ENCODE data around the gene CUEDC1.

The CUEDC1 gene

DNA sequence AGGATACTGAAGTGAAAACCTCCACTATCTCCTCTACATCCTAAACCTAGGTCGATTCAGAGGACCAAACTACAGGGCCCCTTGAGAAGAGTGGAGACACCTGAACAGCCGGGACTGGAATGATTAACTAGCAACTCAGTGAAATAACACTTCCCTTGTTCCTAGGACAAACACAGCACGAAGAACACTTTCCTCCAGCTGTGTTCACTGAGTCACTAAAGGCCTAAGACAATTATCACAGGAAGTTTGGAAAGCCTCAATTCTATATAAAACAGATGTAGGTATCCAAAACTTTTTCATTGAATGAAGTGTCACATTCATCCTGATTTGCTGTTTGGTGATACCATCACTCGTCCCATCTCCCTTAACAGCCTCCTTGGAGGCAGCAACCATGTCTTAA, 15.5 kb upstream of the CUEDC1 start:
- H4K20me1 ChIP-seq (ENCODE audit: insufficient read depth, low read length), result 0 out of 2 replicates have a peak, but pooled peaks cover 4% of the 10 kb centered on the region

DNA sequence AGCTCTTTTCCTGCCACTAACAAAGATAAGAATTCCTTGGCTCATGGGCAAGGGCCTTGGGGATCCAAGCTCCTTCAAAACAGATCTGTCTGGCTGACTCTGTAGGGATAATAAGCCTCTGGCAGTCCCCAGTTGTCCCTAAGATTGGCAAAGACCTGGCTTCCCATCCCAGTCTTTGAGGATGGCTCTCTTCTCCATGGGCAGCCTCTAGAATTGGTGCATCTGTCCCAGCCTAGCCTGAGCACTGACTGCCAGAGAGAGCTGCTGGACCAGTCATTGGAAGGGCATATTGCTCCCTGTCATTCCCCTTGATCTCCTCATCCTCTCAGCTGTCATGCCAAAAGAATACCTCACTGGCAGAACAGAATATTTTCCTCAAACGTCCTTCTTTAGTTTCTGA, 13.2 kb upstream of the CUEDC1 start:
- no peaks in the 10 kb centered on the region for H4K20me1 ChIP-seq (ENCODE audit: insufficient read depth, low read length)
- H3K9ac ChIP-seq (ENCODE audit: low read length), result no peak overlapping the region
- no peak overlapping the region for H3K4me2 ChIP-seq (ENCODE audit: low read length)
- no peak overlapping the region for H3K4me3 ChIP-seq (ENCODE audit: low read length)
- no peaks in the 10 kb centered on the region for H3K79me2 ChIP-seq (ENCODE audit: low read length)
- H3K27ac ChIP-seq (ENCODE audit: low read length), result no peak overlapping the region
- no peak for TF ChIP-seq EZH2phosphoT487 (IDR thresholded peaks at IDR 0.05; ENCODE audit: low read depth)
- TF ChIP-seq, protein P1, sequence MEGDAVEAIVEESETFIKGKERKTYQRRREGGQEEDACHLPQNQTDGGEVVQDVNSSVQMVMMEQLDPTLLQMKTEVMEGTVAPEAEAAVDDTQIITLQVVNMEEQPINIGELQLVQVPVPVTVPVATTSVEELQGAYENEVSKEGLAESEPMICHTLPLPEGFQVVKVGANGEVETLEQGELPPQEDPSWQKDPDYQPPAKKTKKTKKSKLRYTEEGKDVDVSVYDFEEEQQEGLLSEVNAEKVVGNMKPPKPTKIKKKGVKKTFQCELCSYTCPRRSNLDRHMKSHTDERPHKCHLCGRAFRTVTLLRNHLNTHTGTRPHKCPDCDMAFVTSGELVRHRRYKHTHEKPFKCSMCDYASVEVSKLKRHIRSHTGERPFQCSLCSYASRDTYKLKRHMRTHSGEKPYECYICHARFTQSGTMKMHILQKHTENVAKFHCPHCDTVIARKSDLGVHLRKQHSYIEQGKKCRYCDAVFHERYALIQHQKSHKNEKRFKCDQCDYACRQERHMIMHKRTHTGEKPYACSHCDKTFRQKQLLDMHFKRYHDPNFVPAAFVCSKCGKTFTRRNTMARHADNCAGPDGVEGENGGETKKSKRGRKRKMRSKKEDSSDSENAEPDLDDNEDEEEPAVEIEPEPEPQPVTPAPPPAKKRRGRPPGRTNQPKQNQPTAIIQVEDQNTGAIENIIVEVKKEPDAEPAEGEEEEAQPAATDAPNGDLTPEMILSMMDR (IDR thresholded peaks at IDR 0.05; ENCODE audit: low read depth, low read length), result no peak
- no peaks in the 10 kb centered on the region for H3K9me3 ChIP-seq (ENCODE audit: insufficient read depth, low read length)
- H3K27me3 ChIP-seq (ENCODE audit: low read depth, low read length), result peaks cover 4% of the 10 kb centered on the region; the same call in 1 of the 2 replicates
- H3K4me1 ChIP-seq (ENCODE audit: low read length), result no peaks in the 10 kb centered on the region
- no peak overlapping the region for H2AFZ ChIP-seq (ENCODE audit: low read depth, low read length)
- peaks cover 5% of the 10 kb centered on the region for H3K36me3 ChIP-seq (replicated peaks; ENCODE audit: low read depth, low read length)

More for the DNA sequence above, 15.5 kb upstream of the CUEDC1 start:
- Histone ChIP-seq H3K27me3 (ENCODE audit: low read depth, low read length) (peaks cover 4% of the 10 kb centered on the region; the same call in 1 of the 2 replicates), H3K27ac (ENCODE audit: low read length) (no peak overlapping the region), H3K36me3 (replicated peaks; ENCODE audit: low read depth, low read length) (peaks cover 17% of the 10 kb centered on the region), H3K79me2 (ENCODE audit: low read length) (no peaks in the 10 kb centered on the region), H3K4me2 (ENCODE audit: low read length) (no peak overlapping the region), H3K4me1 (ENCODE audit: low read length) (no peaks in the 10 kb centered on the region), H3K9ac (ENCODE audit: low read length) (no peak overlapping the region), H3K4me3 (ENCODE audit: low read length) (no peak overlapping the region), H3K9me3 (ENCODE audit: insufficient read depth, low read length) (no peaks in the 10 kb centered on the region), H2AFZ (ENCODE audit: low read depth, low read length) (no peak overlapping the region)
- TF ChIP-seq, protein P1 (IDR thresholded peaks at IDR 0.05; ENCODE audit: low read depth, low read length), result no peak
- no peak for TF ChIP-seq EZH2phosphoT487 (IDR thresholded peaks at IDR 0.05; ENCODE audit: low read depth)

DNA sequence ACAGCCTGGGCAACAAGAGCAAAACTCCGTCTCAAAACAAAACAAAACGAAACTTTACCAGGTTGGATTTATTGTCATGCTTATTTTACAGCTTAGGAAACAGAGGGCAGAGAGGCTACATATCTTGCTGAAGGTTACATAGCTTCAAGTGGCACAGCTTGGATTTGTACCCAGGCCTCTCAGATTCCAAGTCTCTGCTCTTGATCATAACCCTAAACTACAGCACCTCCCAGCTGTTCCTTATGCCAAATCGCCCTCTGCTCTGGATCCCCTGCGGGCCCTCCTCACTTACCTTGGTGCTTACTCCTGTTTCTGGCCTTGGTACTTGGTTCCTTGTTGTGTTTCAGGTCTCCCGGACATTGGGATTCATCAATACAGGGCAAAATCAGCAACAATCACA, 11.7 kb upstream of the CUEDC1 start:
- no peaks in the 10 kb centered on the region for H4K20me1 ChIP-seq (ENCODE audit: insufficient read depth, low read length)
- H3K4me3 ChIP-seq (ENCODE audit: low read length), result no peak overlapping the region
- H3K36me3 ChIP-seq (replicated peaks; ENCODE audit: low read depth, low read length), result peaks cover 5% of the 10 kb centered on the region
- H3K4me1 ChIP-seq (ENCODE audit: low read length), result no peaks in the 10 kb centered on the region
- peaks cover 16% of the 10 kb centered on the region for H3K27me3 ChIP-seq (ENCODE audit: low read depth, low read length)
- no peak overlapping the region for H3K4me2 ChIP-seq (ENCODE audit: low read length)
- no peaks in the 10 kb centered on the region for H3K79me2 ChIP-seq (ENCODE audit: low read length)
- no peaks in the 10 kb centered on the region for H3K9me3 ChIP-seq (ENCODE audit: insufficient read depth, low read length)
- TF ChIP-seq EZH2phosphoT487 (IDR thresholded peaks at IDR 0.05; ENCODE audit: low read depth), result no peak
- TF ChIP-seq, protein P1 (IDR thresholded peaks at IDR 0.05; ENCODE audit: low read depth, low read length), result peak; percentile 9; the same call in 1 of the 2 replicates
- H2AFZ ChIP-seq (ENCODE audit: low read depth, low read length), result no peak overlapping the region
- H3K9ac ChIP-seq (ENCODE audit: low read length), result no peak overlapping the region
- H3K27ac ChIP-seq (ENCODE audit: low read length), result no peak overlapping the region

DNA sequence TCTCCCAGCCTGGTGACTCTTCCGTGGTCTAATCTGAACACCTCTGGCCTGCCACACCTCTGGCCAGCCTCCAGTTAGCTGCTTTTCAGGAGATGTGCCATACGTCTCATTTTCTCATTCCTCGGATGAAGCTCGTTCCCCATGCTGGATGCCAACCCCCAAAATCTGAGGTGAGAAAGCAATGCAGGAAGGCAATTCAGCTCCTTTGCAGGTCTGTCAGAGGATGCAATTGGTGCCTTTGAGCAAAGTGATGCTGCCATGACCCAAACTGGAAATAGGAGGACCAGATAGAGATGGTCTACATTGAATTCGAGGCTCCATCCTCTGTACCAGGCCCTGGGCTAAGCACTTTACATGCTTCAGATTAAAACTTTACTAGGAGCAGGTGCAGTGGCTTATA, 11.0 kb upstream of the CUEDC1 start:
- Histone ChIP-seq H3K27me3 (ENCODE audit: low read depth, low read length) (peaks cover 16% of the 10 kb centered on the region), H2AFZ (ENCODE audit: low read depth, low read length) (no peak overlapping the region), H3K4me2 (ENCODE audit: low read length) (no peak overlapping the region), H3K36me3 (replicated peaks; ENCODE audit: low read depth, low read length) (no peaks in the 10 kb centered on the region), H3K27ac (ENCODE audit: low read length) (no peak overlapping the region), H3K4me3 (ENCODE audit: low read length) (no peak overlapping the region), H3K9ac (ENCODE audit: low read length) (no peak overlapping the region), H3K9me3 (ENCODE audit: insufficient read depth, low read length) (no peaks in the 10 kb centered on the region), H3K79me2 (ENCODE audit: low read length) (no peaks in the 10 kb centered on the region), H3K4me1 (ENCODE audit: low read length) (no peaks in the 10 kb centered on the region), H4K20me1 (ENCODE audit: insufficient read depth, low read length) (no peaks in the 10 kb centered on the region)
- TF ChIP-seq, protein P1 (IDR thresholded peaks at IDR 0.05; ENCODE audit: low read depth, low read length), result no peak
- TF ChIP-seq EZH2phosphoT487 (IDR thresholded peaks at IDR 0.05; ENCODE audit: low read depth), result no peak

All from OCI-LY3 (cell line).